H54 (cell line): ENCODE measurements around the gene MAPT.

Experiments
- DNase-seq: peaks from one replicate; pipeline ENCODE4 v3.0.0; 2011; ENCODE audit warnings: low spot score, mixed read lengths; ENCODE audit not compliant: insufficient read length
- FAIRE-seq: peaks from 3 replicates; lab custom pipeline; 2011; peaks lifted over from hg19 to GRCh38; lab: Jason Lieb, UNC
- POLR2A ChIP-seq: IDR thresholded peaks from 2 replicates; pipeline ENCODE4 v1.6.1; 2011; ENCODE audit warnings: low read depth, mild to moderate bottlenecking, low read length

MAPT gene

DNA sequence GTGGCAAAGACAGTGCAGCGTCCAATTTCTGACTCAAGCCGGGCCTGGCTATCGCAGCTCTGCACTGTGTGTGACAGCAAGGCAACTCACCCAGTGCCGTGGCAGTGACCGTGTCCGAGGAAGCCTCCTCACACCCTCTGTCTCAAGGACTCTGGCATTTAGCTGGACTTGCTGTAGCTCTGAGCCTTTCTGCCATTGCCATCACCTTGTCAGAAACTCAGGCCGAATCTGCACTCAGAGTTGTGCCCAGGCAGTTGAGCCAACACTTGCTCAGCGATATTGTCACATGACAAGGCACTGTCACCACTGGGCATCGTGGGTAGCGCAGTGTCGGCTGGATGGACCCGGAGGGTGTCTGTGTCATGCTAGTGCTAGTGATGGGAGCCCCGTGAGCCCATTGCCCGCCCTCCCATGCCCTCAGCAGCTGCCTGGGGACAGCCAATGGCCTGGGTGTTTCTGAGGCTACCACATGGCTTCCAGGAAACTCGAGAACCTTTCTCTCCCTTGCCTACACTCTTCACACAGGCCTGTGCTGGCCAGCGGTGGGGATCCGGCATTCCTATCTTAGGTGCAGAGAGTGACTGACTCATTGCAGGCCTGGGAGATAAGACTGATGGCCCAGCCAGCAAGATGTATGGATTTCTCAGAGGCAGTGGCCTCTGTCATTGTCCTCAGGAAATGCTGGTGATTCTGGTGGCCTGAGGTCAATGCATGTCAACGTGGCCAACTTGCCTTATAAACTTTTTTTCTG, 82.6 kb downstream of the MAPT start:
- DNase-seq (no peak), FAIRE-seq (no peak)
- no peak for TF ChIP-seq POLR2A

DNA sequence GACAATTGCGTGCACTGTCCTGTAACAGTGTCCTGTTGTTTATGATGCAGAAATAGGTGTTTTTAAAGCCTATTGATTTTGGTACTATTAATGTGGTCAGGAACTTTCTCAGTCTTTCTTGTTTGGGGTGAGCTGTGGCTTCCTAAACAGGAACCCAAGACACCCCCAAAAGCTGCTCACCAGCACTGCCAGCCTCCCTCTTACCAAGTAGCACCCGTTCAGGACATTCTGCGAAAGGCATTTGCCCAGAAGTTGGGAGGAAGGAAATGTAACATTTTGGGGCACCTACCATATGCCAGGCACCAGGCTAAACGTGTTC, 83.1 kb downstream of the MAPT start:
- no peak for TF ChIP-seq POLR2A
- no peak for FAIRE-seq
- DNase-seq, result no peak

DNA sequence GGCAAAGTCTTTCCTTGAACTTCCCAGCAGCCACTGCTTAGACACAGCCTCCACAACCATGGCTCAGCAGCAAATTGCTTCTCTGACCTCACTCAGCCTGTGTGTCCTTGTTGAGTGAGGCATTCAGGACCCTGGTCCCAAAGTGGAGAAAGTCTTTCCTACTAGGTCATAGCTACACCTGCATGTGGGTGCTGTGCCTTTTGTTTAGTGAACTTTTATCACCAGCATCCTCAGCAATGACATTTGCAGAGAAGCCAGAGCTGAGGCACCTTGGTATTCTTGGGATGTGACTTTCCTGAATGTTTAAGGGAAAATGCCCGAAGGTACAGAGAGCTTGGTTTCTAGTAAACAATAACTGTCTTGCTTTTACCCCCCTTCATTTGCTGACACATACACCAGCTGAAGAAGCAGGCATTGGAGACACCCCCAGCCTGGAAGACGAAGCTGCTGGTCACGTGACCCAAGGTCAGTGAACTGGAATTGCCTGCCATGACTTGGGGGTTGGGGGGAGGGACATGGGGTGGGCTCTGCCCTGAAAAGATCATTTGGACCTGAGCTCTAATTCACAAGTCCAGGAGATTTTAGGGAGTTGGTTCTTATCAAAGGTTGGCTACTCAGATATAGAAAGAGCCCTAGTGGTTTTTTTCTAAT, 83.7 kb downstream of the MAPT start:
- no peak for DNase-seq
- TF ChIP-seq POLR2A, result no peak
- FAIRE-seq, result no peak

DNA sequence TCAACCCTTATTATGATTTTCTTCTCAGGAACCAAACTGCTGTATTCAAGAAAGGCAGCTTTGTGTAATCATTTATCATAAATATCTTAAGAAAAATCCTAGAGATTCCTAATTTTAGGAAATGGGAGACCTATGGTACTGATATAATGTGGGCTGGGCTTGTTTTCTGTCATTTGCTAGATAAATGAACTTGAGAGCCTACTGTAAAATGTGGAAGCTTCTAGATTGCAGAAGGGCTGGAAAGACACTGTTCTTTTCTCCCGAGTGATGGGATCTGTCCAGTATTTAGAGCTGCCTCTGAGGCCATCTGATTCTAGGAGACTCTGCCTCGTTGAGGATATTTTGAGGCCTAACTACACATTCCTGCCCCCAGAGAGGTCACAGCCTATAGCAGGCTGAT, 84.8 kb downstream of the MAPT start:
- no peak for TF ChIP-seq POLR2A
- DNase-seq, result no peak
- no peak for FAIRE-seq

DNA sequence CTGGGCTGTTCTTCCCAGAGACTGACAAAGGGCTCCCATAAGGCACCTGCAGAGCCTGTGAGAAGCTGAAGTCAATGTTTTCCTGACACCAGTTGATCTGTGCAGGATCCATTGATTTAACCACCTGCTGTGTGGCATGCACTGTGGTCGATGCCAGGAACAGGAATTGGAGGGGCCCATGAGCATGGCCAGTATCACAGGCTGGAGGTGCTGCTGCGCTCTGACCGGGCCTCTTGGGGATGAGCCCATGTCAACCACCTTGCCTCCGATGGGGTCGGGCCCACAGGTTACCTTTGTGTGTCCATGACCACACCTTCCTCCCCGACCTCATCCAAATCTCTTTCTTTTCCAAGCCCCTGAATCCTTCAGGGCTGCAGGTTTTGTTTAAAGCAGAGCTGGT, 86.5 kb downstream of the MAPT start:
- FAIRE-seq, result no peak
- TF ChIP-seq POLR2A, result no peak
- no peak for DNase-seq

DNA sequence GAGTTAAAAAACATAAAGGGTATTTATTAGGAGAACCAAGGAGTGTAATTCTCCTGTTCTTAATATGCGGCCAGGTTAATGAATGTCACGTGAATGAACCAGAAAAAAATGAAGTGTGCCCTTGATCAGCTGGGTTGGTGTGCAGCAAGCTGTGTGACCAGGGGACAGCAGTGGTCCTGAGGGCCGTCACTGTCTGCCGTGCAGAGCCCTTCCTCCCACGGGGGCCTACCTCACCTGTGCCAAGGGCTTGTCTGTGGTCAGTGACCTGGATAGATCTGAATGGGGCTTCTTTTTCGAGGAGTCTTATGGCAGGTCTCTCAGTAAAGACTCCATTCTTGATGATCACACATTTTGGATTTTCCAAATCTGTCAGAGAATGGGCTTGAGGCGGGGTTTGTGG, 87.0 kb downstream of the MAPT start:
- FAIRE-seq (no peak), DNase-seq (no peak)
- TF ChIP-seq POLR2A, result no peak

DNA sequence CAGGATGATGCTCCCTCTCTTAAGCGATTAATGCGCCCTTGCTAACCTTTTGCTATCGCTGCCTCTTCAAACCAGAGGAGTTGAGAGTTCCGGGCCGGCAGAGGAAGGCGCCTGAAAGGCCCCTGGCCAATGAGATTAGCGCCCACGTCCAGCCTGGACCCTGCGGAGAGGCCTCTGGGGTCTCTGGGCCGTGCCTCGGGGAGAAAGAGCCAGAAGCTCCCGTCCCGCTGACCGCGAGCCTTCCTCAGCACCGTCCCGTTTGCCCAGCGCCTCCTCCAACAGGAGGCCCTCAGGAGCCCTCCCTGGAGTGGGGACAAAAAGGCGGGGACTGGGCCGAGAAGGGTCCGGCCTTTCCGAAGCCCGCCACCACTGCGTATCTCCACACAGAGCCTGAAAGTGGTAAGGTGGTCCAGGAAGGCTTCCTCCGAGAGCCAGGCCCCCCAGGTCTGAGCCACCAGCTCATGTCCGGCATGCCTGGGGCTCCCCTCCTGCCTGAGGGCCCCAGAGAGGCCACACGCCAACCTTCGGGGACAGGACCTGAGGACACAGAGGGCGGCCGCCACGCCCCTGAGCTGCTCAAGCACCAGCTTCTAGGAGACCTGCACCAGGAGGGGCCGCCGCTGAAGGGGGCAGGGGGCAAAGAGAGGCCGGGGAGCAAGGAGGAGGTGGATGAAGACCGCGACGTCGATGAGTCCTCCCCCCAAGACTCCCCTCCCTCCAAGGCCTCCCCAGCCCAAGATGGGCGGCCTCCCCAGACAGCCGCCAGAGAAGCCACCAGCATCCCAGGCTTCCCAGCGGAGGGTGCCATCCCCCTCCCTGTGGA, 88.6 kb downstream of the MAPT start:
- DNase-seq, result no peak
- no peak for TF ChIP-seq POLR2A
- no peak for FAIRE-seq

DNA sequence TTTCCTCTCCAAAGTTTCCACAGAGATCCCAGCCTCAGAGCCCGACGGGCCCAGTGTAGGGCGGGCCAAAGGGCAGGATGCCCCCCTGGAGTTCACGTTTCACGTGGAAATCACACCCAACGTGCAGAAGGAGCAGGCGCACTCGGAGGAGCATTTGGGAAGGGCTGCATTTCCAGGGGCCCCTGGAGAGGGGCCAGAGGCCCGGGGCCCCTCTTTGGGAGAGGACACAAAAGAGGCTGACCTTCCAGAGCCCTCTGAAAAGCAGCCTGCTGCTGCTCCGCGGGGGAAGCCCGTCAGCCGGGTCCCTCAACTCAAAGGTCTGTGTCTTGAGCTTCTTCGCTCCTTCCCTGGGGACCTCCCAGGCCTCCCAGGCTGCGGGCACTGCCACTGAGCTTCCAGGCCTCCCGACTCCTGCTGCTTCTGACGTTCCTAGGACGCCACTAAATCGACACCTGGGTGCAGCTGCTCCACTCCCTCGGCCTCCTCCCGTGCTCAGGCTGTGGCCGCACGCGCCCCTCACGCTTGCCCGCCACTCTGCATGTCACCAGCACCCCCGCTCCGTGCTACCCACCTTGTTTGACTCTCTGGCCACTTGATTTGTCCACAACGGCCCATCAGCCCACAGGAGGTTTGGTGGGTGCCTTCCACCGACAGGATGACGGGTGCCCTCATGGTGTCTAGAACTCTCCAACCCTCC, 89.4 kb downstream of the MAPT start:
- DNase-seq (no peak), FAIRE-seq (no peak)
- no peak for TF ChIP-seq POLR2A

DNA sequence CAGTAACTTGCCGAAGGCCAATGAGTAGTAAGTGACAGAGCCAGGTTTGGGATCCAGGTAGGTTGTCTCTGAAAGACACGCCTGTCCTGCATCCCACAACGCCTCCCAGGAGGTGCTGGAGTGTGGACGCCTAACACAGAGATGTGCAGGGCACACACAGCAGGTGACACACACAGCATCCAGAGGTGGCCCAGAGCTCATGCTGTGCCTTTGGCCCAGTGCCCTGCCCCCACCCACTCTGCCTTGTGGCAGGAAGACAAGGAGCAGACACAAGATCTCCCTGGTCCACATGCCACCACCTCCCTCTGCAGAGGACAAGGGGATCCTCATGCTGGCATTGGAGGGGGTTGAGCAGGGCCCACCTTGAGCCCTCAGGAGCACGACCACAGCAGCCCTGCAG, 90.0 kb downstream of the MAPT start:
- FAIRE-seq, result no peak
- no peak for DNase-seq
- no peak for TF ChIP-seq POLR2A

DNA sequence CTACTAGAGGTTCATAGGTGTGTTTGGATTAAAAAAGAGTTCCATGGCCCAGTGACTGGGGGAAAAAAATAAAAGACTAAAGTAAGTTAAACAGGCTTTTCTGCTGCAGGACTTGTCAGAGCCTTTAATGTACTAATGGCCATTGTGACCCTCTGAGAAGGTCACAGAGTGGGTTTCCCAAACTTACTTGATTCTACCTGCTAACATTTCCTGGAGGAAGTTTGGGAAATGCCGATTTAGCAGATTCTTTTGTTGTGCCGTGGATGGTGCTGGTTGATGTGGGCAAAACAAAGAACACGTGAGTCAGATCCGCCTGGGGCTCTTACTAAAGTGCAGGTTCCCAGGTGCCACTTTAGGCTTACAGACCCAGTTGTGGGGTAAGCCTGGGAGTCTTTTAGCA, 91.1 kb downstream of the MAPT start:
- DNase-seq, result no peak
- FAIRE-seq, result no peak
- TF ChIP-seq POLR2A, result no peak

DNA sequence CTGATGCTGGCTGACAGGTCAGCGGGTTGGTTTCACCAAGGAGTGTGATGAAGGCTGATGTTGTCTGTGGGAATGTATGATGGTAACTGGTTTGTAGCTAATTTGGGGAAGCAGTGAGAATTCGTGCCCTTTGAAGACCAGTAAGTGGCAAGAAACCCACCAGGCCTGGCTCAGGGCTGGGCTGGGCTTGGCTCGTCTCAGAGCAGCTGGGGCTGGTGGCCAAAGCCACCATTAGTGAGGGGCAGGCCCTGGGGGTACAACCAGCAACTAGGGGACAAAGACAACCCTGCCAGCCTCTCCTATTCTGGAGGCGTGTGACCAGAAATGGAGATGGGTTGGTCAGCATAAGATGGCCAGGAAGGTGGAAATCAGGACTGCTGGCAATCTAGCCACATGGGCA, 91.7 kb downstream of the MAPT start:
- DNase-seq (no peak), FAIRE-seq (no peak)
- no peak for TF ChIP-seq POLR2A

DNA sequence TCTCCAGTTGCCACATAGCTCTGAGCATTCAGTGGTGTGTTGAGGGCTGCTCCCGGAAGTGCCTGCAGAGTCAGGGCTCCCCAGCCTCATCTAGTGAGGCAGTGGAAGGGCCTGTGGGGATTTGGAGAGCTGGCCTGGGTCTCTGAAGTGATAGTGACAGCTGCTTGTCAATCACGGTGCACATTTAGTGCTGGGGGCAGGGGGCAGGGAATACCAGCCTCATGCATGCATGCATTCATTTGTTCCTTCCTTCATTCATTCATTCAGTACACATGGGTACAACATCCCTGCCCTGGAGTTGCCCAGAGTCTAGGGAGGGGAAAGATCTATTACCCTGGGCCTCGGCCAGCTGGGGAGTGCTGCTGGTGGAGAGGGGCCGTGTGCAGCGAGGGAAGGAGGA, 93.4 kb downstream of the MAPT start:
- DNase-seq, result no peak
- no peak for TF ChIP-seq POLR2A
- FAIRE-seq, result no peak

DNA sequence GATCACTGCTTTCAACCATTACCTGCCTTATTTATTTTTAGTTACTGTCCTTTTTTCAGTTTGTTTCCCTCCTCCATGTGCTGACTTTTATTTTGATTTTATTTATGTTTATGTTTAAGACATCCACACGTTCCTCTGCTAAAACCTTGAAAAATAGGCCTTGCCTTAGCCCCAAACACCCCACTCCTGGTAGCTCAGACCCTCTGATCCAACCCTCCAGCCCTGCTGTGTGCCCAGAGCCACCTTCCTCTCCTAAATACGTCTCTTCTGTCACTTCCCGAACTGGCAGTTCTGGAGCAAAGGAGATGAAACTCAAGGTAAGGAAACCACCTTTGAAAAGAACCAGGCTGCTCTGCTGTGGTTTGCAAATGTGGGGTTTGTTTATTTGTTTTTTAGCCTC, 95.4 kb downstream of the MAPT start:
- no peak for FAIRE-seq
- no peak for TF ChIP-seq POLR2A
- DNase-seq, result no peak

DNA sequence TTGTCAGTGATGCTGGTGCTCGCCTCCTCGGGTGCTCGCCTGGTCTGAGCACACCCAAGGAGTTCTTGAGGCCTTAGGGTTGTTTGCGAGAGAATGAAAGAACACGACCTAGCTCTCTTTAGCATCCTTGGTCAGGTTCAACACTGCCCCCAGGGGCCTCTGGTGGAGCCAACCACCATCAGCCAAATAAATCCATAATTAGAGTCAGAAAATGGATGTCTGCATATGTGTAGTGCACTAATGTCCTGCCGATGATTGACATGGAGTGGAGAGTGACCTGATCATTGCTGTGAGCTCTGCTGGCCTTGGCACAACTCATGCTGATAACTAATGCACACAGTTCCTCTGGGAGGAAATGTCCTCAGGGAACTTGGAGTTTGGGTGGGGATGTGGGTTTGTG, 96.5 kb downstream of the MAPT start:
- FAIRE-seq (no peak), DNase-seq (no peak)
- TF ChIP-seq POLR2A, result no peak
